HG03139 (cell line): ENCODE results near the gene ZNF462.
"Not testable (repeated sequence)": the region's sequence is repeated elsewhere in the genome, so short reads cannot be mapped to it uniquely, and the experiment has no call there.

Experiments
- ATAC-seq: cut with Tn5 transposase; IDR thresholded peaks from one replicate; pipeline ENCODE4 v1.9.1; 2021; ENCODE audit not compliant: unreplicated experiment

ZNF462 gene, protein sequence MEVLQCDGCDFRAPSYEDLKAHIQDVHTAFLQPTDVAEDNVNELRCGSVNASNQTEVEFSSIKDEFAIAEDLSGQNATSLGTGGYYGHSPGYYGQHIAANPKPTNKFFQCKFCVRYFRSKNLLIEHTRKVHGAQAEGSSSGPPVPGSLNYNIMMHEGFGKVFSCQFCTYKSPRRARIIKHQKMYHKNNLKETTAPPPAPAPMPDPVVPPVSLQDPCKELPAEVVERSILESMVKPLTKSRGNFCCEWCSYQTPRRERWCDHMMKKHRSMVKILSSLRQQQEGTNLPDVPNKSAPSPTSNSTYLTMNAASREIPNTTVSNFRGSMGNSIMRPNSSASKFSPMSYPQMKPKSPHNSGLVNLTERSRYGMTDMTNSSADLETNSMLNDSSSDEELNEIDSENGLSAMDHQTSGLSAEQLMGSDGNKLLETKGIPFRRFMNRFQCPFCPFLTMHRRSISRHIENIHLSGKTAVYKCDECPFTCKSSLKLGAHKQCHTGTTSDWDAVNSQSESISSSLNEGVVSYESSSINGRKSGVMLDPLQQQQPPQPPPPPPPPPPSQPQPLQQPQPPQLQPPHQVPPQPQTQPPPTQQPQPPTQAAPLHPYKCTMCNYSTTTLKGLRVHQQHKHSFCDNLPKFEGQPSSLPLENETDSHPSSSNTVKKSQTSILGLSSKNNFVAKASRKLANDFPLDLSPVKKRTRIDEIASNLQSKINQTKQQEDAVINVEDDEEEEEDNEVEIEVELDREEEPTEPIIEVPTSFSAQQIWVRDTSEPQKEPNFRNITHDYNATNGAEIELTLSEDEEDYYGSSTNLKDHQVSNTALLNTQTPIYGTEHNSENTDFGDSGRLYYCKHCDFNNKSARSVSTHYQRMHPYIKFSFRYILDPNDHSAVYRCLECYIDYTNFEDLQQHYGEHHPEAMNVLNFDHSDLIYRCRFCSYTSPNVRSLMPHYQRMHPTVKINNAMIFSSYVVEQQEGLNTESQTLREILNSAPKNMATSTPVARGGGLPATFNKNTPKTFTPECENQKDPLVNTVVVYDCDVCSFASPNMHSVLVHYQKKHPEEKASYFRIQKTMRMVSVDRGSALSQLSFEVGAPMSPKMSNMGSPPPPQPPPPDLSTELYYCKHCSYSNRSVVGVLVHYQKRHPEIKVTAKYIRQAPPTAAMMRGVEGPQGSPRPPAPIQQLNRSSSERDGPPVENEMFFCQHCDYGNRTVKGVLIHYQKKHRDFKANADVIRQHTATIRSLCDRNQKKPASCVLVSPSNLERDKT (N-terminal part only)

DNA sequence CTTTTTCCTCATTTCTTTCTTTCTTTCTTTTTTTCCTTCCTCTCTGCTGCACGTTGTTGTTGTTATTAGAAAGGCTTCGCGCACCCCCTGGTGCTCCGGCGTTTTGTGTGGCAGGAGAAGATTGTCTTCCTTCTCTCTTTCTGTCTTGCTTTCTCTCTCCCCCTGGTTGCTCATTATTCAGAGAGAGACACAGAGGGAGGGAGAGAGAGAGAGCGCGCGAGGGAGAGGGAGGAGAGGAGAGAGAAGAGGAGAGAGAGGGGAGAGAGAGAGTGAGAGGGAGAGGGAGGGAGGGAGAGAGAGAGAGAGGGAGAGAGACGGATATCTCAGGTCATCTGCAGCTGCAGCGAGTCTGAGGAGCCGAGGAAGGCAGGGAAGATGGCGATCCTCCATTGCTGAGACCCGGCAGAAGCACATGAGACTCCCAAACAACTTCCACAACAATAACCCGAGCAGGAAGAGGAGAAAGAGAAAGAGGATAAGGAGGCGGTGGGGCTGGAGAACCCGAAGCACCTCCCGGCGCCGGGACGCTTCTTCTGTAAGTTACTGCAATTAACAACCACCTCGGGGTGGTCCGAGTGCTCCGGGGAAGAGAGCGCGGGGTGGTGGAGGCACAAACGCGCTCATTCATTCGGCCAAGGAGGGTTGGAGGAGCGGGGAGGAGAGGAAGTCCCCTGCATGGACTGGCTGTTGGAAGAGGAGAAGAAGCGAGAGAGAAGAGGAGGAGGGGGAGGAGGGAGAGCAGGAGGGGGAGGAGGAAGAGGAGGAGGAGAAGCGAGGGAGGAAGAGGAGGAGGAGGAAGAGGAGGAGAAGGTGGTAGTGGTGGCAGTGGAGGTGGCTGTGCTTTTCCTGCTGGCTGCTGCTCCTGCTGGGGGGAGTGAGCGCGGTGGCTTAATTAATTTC lies at the start of gene ZNF462:
ZNF462 (plus strand) TSS at position 346 of the 900 bp plus-strand sequence. CDS start 60,218 bp downstream, outside the sequence.
- ATAC-seq = no peak

DNA sequence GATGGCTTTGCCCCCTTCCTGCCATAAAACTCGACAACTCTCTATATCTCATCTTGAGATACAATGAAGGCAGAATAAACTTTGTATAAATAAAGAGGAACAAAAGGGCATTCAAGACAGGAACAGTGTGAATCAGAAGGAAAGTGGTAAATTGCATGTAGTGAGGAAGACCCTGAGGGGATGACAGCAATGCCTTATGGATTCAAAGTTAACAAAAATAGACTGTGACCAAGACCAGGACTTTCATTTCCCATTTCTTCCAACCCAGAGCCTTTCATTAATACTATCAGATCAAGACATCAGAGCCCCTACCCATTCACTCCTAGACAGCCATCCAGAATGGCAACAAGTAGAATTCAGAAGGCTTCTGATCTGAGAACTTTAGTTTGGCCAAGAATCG lies 46.4 kb upstream of the ZNF462 start:
- no peak for ATAC-seq

DNA sequence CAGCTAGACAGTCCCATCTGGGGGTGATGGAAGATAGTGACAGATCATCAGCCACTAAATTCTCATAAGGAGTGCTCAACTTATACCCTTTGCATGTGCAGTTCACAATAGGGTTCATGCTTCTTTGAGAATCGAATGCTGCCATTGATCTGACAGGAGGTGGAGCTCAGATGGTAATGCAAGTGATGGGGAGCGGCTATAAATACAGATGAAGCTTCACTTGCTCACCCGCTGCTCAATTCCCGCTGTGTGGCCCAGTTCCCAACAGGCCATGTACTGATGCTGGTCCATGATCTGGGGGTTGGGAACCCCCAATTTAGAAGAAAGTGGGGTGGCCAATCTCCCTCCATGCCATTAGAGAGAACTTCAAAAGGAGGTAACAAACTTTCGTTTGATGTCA lies 44.9 kb upstream of the ZNF462 start:
- no peak for ATAC-seq

DNA sequence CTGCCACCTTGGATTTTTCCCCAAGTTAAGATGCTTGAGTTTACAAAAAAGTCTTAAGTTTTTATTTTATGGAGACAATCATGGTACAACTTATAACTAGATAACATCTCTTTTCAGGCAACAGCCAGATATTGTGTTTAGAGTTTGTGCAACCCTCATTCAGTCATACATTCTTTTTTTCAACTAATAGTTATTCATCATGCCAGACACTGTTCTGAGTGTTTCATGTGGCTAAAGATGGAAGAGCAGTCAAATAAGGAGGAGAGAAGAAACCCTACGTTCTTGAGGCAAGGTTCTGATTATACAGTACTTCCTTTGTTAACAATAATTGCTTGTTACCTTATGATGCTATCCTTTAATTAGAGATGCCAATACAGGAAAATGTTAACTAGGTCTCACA lies 42.1 kb upstream of the ZNF462 start:
- no peak for ATAC-seq

DNA sequence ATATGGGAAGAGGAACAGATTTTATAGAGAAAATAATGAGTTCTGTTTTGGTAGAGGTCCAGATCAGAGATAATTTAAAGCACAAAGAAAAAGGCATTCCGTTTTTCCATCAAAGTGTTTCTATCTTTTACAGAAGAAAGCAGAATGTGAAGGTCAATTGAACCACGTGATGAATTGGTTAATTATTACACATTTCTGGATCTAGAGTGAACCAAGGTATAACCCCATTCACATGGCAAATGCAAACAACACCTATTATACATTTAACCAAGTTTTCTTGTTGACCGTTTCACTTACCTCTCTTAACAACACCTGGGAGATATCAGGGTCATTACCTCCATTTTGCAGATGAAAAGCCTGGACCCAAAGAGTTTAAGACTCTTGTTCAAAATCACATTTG lies 34.9 kb upstream of the ZNF462 start:
- no peak for ATAC-seq

DNA sequence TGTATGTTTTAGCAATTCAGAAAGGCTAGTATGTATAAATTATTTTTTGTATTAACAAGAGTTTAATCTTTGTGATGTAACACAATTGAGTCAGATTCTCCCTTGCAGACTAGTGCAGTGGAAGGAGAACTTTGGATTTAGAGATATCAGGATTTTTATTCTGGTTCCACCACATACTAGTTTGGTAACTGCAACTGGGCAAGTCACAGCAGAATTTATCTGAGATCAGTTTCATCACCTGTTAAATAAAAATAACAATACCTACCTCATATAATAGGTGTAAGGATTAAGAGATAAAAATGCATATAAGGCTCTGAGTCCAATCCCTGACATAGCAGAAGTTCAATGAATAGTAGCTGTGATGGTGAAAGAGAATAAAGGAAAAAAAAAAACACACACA lies 34.0 kb upstream of the ZNF462 start:
- ATAC-seq = no peak

DNA sequence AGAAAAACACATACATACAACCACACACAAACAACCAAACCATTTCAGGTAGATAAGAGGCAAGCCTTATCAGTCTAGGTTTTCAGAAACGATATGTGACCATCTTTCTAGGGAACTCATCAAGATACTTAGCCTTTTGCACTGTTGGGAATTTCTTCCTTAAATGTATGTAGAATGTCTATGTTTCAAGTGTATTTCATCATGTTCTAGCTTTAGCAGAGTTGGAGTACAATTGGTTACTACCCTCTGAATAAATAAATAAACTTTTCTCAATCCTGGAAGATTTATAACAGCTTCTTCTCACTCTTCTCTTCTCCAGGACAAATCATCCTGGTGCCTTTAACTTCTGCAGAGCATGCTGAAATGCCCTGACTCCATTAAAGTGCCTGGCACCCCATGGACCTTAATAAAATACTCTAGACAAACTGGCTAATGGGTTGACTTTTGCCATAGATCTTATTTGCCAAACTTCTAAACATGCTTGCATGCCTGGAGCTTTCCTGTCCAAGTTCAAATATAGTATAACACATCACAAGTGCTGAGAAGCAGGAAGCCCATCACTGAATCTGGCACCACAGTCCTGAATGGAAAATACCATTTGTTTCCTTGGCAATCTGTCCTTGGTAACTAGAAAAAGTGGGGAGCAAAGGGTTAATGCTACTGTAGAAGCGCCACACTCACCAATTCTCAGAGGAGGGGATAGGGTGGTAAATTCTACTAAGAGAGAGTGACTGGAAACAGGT lies 33.1 kb upstream of the ZNF462 start:
- no peak for ATAC-seq

DNA sequence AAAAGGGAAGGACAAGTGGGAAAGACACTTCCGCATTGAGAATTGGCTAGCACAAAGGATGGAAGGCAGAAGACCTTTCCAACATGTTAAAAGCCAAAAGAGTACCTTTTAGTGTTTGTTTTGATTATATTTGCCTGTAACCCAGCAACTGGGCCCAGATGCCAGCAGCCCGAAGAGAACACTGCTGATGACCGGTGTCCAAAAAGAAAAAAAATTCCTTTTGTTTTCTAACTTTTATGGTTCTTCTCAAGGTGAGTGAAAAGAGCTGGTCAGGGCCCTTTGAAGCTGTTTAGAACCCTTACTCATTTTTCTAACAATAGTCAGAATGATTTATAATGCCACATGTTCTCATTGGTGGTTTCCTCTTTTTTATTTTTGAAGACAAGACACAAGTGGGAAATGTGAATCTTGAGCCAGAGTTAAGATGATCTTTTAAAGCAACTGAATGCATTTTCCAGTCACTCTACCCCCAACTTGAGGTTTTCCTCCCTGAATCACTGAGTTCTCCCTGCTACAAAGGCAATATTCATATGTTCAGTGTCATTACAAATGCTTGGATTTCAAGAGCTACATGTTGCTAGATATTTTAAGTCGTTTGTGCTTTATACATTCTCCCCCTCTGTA lies 32.3 kb upstream of the ZNF462 start:
- ATAC-seq = no peak

DNA sequence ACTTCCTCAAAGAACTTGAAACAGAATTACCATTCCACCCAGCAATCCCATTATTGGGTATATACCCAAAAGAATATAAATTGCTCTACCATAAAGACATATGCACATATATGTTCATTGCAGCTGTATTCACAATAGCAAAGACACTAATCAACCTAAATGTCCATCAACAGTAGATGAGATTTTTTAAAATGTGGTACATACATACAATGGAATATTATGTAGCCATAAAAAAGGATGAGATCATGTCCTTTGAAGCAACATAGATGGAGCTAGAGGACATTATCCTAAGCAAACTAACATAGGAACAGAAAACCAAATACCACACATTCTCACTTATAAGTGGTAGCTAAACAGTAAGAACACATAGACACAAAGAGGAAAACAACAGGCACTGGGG lies 28.1 kb upstream of the ZNF462 start:
- ATAC-seq = no peak

DNA sequence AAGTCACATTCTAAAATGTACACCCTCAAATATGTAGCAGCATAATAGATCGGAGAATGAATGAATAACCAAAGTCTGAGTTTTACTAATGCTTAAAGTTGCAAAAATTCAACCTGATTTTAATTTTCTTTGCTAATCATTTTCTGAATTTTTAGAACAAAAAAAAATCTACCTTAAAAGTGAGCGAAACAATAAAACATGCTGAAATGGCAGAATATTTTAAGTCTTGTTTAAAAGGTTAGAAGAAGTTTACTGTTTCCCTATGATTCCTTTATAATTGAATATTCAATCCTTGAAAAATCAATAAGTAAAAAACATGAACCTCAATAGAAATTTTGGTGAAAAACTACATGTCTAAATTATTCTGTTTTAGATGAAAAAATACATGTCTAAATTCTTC lies 27.1 kb upstream of the ZNF462 start:
- ATAC-seq = no peak

DNA sequence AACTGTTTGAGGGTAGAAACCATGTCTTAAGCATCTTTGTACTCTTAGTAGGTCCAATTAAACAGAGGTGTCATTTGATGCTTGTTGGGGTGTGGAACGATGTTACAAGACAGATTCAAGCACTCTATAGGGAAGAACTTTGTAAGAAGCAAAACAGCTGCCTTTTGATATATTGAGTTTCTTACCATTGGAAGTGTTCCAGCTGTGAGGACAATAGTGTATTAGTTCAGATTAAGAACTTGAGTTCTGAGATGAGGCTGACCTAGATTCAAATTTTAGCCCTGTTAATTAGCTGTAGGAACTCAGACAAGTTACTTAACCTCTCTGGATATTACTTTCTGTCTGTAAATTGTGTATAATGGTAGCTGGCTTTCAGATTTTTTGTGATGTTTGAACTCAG lies 19.6 kb upstream of the ZNF462 start:
- no peak for ATAC-seq

DNA sequence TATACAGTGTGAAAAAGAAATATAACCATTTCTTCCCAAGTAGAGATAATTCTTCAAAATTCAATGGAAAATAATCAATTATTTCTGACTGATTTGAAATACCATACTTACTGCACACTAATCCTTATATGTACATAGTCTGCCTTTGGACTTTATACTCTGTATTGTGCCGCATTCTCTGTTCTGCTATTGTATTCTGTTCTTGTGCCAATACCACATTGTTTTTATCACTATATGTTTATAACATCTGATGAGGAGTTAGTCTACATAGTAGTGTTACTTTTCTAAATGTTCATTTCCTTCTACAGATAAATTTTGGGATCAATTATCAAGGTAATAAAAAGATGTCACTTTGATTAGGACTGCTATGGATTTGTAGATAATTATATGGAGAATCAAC lies 16.7 kb upstream of the ZNF462 start:
- no peak for ATAC-seq

DNA sequence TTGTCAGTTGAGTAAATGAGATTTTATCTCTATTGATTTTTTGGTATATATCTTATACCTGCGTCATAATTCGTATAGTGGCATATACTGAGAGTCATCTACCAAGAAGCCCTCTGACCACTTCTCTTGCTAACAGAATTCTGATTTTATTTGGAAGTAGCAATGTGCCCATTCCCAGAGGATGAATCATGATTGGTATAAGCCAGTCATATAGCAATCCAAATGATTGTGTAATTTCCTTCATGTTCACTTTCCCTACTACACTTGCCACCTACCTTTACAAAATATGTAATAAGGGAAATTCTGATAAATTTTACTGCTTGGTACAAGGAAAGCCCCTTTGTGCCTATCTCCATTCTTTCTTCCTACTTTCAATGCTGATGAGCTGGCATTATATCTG lies 16.1 kb upstream of the ZNF462 start:
- ATAC-seq = no peak

DNA sequence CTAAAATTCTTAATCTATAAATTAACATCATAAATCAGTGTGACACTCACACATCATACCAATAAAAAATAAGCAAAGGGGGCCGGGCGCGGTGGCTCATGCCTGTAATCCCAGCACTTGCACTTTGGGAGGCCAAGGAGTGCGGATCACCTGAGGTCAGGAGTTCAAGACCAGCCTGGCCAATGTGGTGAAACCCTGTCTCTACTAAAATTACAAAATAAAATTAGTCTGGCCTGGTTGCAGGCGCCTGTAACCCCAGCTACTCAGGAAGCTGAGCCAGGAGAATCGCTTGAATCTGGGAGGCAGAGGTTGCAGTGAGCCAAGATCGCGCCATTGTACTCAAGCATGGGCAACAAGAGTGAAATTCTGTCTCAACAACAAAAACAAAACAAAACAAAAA lies 11.3 kb upstream of the ZNF462 start:
- not testable (repeated sequence) for ATAC-seq

DNA sequence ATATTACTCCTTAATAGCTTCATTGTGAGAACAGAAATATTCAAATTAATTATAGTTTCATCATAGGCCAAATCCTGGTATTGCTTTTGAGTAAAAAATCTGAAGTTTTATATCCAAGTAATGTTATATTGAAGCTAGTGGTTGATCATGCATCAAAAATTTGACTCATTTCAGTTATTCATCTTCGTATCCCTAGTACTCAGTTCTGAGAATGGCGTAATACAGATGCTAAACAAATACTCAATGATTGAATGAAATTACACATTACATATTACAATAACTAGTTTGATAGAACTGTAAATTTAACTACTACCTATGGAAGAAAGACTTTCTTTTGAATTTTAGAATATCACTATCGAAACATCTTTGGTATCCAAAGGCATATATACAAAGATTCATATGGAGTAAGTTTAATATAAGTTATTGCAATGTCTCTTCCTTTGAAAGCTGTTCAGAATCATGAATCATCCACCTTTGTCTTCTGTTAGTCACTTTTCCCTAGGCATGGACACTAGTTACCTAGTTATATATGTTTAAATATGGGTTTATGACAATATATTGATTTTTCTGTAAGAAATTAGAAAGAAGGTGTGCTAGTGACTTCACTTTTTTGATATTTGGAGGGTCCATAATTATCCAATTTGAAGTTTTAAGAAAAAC lies 5.0 kb upstream of the ZNF462 start:
- ATAC-seq = no peak

DNA sequence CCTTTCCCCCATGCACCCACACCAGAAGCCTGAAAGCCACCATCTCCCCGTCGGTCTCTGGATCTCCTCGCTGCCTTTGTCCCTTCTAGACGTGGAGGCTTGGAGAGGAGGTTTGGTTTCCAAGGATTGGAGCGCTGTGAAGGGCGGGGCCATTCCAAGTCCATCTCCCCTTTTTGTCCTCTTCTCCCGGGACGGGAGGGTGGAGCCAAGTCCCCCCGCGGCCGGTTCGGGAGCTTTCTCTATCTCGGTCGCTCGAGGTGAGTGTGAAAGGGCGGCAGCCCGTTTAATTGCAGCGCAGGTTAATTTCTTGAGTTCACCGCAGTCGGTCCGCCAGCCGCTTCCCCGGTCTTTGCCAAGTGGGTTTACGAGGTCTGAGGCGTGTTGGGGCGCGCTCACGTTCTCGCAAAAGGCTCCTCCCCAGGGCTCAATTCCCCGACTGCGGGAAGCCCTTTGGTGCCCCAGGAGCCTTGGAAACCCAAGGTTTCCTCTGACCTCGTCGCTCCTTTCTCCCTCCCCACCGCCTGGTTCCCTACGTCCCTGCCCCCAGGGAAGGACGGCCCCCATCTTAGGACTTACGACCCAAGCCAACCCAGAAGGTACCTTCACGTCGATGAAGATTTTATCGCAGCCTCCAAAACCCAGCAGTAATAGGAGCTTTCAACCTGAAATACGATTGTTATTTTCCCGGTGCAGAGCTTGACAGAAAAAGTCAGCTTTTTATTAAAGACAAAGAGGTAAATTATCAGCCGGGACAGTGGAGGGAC lies 2.8 kb upstream of the ZNF462 start:
- ATAC-seq = no peak

DNA sequence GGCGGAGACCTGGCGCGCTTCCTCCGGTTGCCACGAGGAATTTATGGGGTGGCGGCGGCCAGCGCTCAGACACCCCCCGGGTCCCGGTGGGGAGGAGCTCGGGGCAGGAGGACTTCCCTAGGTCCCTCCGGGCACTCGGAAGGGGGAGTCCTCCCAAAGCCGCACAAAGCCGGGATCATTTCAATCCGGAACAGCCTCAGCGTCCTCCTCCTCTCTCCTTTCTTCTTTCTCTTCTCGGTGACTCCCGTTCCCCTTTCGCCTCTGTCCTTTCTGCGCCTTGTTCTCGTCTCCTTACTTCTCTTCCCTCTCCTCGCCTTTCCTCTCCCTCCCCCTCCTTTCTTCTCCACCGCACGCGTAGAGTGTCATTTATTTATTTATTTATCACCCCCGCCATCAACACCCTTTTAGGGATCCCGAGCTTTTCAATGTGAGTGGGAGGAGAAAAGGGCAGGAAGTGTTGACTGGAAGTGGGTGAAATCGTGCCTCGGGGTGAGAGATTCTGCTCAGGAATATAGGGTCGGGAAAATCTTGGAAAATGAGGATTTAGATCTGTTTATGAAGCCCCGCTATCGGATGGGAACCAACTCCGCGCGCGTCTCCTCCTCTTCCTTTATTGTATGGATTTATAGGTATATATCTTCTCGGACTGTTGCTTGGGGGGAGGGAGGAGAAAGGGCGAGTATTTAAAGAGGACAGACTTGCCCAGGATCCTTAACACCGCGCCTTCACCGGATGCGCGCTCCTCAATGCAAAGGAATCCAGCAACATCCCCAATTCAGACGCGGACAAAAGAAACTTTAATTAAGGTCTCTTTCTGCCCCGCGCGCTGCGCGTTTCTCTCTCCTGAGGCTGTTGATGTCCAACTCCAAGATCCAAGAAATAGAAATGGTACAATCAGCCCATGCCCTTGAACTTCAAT lies 2.0 kb upstream of the ZNF462 start:
- ATAC-seq = no peak
